ENCODE data around the gene GRID1.

The GRID1 gene

DNA sequence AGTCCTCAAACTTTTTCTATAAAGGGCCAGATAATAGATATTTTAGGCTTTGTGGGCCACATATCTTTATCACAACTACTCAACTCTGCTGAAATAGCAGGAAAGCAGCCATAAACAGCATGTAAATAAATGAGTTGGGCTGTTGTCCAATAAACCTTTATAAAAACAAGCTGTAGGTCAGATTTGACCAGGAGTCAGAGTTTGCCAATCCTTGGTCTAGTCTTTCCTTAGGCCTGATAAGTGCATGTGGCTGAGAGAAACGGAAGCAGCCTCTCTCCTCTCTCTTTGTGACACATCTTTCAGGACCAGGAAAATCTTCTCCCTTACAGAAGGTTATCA, 724.5 kb downstream of the GRID1 start:
- Mint-ChIP-seq H3K27ac (peak overlapping the region; percentile 94), H3K27me3 (ENCODE audit: low read depth, poor library complexity) (no peaks in the 10 kb centered on the region), H3K4me3 (no peak overlapping the region), H3K4me1 (peaks cover 59% of the 10 kb centered on the region), H3K9me3 (no peaks in the 10 kb centered on the region), H3K36me3 (ENCODE audit: low read depth) (no peaks in the 10 kb centered on the region)
- DNase-seq: no peak
- TF ChIP-seq, protein P1, sequence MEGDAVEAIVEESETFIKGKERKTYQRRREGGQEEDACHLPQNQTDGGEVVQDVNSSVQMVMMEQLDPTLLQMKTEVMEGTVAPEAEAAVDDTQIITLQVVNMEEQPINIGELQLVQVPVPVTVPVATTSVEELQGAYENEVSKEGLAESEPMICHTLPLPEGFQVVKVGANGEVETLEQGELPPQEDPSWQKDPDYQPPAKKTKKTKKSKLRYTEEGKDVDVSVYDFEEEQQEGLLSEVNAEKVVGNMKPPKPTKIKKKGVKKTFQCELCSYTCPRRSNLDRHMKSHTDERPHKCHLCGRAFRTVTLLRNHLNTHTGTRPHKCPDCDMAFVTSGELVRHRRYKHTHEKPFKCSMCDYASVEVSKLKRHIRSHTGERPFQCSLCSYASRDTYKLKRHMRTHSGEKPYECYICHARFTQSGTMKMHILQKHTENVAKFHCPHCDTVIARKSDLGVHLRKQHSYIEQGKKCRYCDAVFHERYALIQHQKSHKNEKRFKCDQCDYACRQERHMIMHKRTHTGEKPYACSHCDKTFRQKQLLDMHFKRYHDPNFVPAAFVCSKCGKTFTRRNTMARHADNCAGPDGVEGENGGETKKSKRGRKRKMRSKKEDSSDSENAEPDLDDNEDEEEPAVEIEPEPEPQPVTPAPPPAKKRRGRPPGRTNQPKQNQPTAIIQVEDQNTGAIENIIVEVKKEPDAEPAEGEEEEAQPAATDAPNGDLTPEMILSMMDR (IDR thresholded peaks at IDR 0.05): no peak

DNA sequence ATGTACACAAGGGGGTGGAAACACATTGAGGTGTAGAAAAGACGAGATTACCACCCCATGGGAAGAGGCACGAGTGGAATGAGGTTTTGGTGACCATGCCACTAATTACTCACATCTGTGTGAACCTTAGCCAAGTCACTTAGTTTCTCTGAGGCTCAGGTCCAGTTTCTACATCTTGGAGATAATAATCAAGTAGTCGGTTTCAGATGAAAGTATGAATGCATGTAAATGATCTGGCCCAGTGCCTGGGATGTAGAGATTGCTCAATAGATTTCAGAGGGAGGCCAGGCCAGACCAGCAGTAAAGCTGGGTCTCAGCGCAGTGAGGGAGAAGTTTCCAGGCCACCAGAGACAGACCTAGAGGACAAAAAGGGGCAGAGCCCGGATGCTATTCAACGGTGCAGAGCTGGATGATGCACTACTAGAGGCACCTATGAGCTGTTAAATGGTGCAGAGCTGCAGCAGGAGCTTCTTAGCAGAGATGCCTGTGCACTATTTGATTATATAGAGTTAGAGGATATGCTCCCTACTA, 725.1 kb downstream of the GRID1 start:
- no peak overlapping the region for H3K27ac Mint-ChIP-seq

DNA sequence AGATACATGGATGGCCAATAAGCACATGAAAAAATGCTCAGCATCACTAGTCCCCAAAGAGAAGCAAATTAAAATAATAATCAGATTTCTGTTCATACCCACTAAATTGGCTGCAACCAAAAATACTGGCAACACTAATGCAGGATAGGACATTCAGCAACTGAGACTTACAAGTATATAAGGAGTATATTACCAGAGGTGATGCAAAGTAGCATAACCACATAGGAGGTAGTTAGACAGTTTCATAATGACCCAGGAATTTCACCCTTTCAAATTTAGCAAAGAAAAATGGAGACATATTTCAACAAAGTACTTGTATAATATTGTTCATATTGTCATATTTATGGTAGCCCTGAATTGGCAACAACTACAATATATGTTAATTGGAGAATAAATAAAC, 727.8 kb downstream of the GRID1 start:
- H3K9me3 Mint-ChIP-seq: no peaks in the 10 kb centered on the region
- H3K4me1 Mint-ChIP-seq: peaks cover 49% of the 10 kb centered on the region
- H3K27me3 Mint-ChIP-seq (ENCODE audit: low read depth, poor library complexity): no peaks in the 10 kb centered on the region
- no peak for DNase-seq
- H3K4me3 Mint-ChIP-seq: no peak overlapping the region
- TF ChIP-seq, protein P1 (IDR thresholded peaks at IDR 0.05): no peak
- H3K36me3 Mint-ChIP-seq (ENCODE audit: low read depth): no peaks in the 10 kb centered on the region
- no peak overlapping the region for H3K27ac Mint-ChIP-seq

More for the DNA sequence above, 725.1 kb downstream of the GRID1 start:
- no peak for DNase-seq
- Mint-ChIP-seq H3K27me3 (ENCODE audit: low read depth, poor library complexity) (no peaks in the 10 kb centered on the region), H3K36me3 (ENCODE audit: low read depth) (no peaks in the 10 kb centered on the region), H3K4me3 (no peak overlapping the region), H3K9me3 (no peaks in the 10 kb centered on the region), H3K4me1 (peaks cover 55% of the 10 kb centered on the region)
- TF ChIP-seq, protein P1 (IDR thresholded peaks at IDR 0.05): no peak

DNA sequence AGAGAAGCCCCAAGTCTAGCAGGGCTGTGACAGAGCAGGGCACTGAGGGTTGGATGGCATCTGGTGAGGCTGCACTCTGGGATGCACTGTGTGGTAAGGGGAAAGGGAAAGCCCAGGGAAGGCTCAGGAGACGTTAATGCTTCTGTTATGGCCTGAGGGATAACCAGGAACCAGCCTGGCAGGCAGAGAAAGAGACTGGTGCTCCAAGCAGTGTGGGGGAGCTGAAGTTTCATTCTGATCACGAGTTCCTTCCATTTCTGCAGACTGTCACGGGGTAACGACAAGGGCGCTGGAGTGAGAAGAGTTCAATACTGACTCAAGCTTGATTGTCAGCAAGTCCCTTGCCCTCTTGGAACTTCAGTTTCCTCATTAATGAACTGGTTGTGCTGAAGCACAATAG, 730.9 kb downstream of the GRID1 start:
- H3K27ac Mint-ChIP-seq: peak overlapping the region; percentile 26
- H3K36me3 Mint-ChIP-seq (ENCODE audit: low read depth): no peaks in the 10 kb centered on the region
- peaks cover 26% of the 10 kb centered on the region for H3K4me1 Mint-ChIP-seq
- no peak overlapping the region for H3K4me3 Mint-ChIP-seq
- no peak for DNase-seq
- H3K9me3 Mint-ChIP-seq: no peaks in the 10 kb centered on the region
- TF ChIP-seq, protein P1 (IDR thresholded peaks at IDR 0.05): no peak
- H3K27me3 Mint-ChIP-seq (ENCODE audit: low read depth, poor library complexity): no peaks in the 10 kb centered on the region

DNA sequence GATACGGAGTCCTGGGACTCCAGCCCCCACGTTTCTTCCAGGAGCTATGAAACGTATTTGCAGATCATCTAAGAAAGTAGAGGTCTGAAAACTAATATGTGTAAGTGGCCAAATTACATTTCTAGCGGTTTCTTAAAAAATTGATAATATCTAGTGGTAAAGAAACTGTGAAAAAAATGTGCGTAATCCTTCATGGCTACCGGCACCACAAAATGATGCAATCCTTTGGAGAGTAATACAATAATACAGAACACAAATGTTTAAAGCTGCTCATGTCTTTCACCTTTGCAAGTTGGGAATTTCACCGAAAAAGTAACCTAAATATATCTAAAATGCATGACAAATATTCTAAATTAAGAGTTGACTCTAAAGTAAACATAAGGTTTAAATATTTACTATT, 742.1 kb downstream of the GRID1 start:
- Mint-ChIP-seq H3K27ac (no peak overlapping the region), H3K36me3 (ENCODE audit: low read depth) (no peaks in the 10 kb centered on the region), H3K4me1 (peaks cover 6% of the 10 kb centered on the region), H3K4me3 (no peak overlapping the region), H3K27me3 (ENCODE audit: low read depth, poor library complexity) (peaks cover 13% of the 10 kb centered on the region), H3K9me3 (no peaks in the 10 kb centered on the region)
- no peak for DNase-seq
- TF ChIP-seq, protein P1 (IDR thresholded peaks at IDR 0.05): no peak

DNA sequence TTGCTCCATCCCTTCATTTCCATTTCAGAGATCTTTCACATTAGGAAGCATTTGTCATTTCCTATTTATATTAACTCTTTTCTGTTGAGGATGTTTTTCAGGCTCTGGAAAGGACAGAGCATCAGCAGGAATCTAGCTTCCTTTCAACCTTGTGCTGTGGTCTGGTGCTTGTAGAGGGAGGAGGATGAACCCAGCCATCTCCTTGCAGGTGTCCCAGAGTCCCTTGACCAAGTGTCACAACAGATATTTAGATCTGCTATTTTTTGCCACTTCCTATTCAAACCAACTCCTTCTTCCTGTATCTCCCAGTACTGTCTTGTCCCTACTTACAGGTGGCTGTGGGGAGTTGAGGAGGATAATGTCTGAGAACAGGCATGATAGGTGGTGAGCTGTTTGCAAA, 742.8 kb downstream of the GRID1 start:
- H3K27me3 Mint-ChIP-seq (ENCODE audit: low read depth, poor library complexity): peaks cover 16% of the 10 kb centered on the region
- DNase-seq: no peak

More for the DNA sequence above, 742.8 kb downstream of the GRID1 start:
- Mint-ChIP-seq H3K36me3 (ENCODE audit: low read depth) (no peaks in the 10 kb centered on the region), H3K4me3 (no peak overlapping the region), H3K9me3 (no peaks in the 10 kb centered on the region), H3K27ac (no peak overlapping the region), H3K4me1 (peaks cover 6% of the 10 kb centered on the region)
- TF ChIP-seq, protein P1 (IDR thresholded peaks at IDR 0.05): no peak

Measured in nephron progenitor cell (in vitro differentiated cells).